Kidney tubule cell (primary cell): ENCODE data around the gene RFPL1.

Source experiments
- DNase-seq: peaks from one replicate; pipeline ENCODE4 v3.0.0-alpha.2; 2018; ENCODE audit warnings: low spot score

RFPL1 gene

DNA sequence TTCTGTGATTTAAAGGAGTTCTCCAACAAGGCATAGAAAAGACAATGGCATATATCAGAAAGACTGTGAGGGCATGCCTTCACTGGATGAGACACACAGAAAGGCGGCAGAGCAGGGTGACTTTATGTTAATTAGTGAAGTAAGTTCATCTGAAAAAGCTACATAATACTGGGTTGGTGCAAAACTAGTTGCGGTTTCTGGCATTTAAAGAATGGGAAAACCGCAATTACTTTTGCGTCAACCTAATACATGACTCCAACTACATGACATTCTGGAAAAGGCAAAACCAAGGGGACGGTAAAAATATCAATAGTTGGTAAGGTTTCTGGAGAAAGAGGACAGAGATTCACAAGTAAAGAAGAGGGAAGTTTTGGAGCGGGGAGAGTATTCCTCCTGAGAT, 5.1 kb downstream of the RFPL1 start:
- DNase-seq = peak; percentile 25

DNA sequence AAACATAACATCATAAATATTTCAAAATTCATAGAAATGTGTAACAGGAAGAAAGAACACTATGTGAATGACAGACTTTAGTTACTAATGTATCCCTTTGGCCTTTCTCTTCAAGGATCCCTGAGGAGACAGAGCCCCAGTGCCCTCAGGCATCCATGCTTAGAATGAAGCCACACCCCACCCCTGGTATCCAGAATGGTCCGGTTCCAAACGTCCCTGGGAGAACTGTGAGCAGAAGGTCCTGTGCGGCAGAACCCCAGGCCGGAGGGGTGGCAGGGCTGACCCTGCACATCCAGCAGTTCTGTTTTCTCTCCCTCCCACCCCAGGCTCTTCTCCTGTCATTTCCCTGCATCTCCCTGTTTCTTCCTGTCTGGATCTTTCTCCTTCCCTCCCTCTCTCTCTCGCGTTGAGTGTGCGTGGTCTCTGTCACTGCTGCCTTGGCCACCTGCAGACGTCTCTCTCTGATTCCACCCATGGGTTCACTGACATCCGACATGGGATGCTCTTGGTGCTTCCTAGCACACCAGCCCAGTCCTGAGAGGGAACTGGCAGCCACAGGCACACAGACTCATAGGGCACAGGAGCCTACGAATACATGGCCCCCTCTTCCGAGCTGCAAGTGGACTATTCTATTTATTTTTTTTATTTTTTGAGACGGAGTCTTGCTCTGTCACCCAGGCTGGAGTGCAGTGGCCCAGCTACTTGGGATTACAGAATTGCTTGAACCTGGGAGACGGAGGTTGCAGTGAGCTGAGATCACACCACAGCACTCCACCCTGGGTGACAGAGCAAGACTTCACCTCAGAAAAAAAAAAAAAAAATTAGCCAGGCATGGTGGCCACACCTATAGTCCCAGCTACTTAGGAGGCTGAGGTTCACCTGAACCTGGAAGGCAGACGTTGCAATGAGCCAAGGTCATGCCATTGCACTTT, 5.7 kb downstream of the RFPL1 start:
- no peak for DNase-seq

DNA sequence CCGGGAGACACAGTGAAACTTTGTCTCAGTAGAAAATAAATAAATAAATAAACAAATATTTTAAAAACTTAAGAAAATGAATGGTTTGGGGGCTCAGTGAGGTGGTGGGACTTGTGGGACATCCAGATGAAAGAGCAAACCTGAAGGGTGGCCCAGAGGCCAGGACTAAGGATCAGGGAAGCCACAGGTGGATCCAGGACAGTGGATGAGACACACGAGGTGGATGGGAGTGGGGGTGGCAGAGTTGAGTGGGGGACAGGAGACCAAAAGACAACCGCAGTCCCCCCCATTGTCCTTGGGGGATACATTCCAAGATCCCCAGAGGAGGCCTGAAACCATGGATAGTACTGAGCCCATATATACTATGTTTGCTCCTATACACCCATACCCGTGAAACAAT, 7.1 kb downstream of the RFPL1 start:
- DNase-seq = no peak

DNA sequence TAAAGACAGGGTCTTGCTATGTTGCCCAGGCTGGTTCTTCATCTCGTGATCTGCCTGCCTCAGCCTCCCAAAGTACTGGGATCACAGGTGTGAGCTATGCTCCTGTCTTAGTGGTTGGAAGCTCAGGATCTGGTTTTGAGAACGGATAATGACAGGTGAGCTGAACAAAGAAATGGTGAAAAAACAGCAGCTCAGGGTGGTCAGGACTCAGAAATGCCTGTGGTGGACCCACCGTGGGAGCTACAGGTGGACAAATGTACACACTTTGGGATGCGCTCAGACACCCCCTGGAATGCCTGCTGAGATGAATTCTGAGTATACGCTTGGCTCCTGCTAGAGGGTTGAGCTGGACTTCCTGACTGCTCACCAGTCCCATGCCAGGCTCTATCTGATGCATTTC, 9.5 kb downstream of the RFPL1 start:
- DNase-seq = no peak

DNA sequence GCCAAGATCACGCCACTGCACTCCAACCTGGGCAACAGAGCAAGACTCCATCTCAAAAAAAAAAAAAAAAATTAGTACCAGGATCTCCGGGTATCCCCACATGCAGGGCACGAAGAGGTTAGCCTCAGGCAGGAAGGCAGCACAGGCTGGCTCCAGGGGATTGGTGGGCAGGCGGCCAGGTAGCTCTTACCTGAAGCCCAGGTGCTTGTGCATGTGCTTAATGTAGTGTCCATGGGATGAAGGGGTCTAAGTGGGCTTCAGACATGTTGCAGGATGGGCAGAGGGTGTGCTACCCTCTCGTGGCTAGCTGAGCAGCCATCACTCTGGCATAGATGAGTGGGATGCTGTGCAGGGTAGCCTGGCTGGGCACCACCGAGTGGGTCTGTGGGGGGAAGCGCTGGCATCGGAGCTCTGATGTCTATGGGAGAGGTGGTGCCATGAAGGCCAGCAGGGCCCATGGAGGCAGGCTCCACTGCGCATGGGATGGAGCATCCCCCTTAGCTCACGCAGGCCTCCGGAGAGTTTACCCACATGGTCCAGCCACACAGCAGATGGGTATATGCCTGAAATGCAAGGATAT, 11.0 kb downstream of the RFPL1 start:
- no peak for DNase-seq

DNA sequence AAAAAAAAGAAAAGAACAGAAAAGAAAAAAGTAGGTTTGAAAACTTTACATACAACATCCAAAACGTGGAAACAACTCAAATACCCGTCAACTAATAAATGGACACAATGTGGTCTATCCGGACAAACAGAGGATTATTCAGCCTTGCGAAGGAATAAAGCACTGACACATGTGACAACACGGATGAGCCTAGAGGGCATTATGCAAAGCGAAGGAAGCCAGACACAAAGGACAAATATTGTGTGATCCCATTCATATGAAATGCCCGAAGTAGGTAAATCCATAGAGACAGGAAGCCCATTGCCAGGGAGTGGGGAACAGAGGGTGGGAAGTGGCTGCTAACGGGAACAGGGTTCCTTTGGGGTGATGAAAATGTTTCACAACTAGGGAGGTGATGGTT, 11.8 kb downstream of the RFPL1 start:
- DNase-seq = no peak

DNA sequence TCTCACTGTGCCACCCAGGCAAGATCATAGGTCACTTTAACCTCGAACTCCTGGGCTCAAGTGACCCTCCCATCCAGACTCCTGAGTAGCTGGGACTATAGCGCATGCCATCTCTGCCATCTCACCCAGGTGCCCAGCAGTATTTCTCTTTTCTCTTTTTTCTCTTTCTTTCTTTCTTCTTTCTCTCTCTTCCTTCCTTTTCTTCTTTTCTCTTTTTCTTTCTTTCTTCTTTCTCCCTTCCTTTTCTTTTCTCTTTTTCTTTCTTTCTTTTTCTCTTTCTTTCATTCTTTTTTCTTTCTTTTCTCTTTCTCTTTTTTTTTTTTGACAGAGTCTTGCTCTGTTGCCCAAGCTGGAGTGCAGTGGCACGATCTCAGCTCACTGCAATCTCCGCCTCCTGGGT, 13.5 kb downstream of the RFPL1 start:
- DNase-seq = no peak

DNA sequence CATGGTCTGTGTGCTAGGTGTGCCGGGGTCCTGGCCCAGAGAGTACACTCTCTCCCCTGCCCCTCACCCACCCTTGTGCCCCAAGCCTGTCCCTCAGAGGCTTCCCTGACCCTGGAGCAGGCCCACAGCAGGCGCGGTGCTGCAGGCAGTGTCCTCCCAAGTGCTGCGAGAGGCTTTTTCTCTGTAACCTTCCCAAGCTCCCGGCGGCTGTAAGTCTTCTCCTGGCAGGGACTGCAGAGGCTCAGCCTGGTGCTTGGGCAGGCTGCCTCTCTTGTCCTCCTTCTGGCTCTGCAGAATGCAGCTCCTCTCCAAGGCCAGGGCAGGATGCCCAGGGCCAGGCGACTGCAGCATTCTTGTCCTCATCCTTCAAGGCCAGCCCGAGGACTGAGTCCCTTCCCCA, 15.9 kb downstream of the RFPL1 start:
- no peak for DNase-seq

DNA sequence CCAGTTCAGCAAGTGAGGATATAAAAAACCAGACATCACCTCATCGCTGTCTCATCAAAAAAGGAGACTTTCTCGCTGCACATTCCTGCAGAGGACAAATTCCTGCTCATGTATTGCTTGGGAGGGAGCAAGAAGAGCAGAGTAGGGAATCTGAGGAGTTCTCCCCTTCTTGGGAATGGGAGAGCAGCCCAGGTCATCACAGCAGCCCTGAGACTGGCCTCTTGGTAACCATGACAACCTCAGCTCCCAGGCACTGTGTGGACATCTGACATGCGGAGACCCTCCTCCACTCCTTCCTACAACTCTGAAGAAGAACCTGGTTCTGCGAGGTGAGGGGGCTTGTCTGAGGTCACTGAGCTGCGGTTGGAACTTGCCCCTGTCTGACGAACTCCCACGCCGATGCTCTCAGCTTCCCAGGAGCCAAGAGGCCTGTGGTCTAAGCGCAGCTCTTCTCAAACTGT, 17.9 kb downstream of the RFPL1 start:
- DNase-seq = peak; percentile 59

DNA sequence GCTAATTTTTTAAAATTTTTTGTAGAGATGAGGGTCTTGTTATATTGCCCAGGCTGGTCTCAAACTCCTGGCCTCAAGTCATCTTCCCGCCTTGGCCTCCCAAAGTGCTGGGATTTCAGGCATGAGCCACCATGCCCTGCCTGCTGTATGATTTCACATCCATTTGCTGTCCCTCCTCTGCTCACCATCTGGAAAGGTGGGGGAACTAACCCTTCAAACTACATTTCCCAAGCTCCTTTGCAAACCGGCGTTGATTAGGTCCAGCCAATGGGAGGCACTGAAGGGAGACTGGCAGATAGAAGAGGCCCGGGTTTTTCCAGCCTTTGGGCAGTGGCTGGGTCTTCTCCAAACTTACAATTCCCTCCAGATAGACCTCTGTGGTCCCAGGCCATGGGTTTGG, 19.3 kb downstream of the RFPL1 start:
- DNase-seq = peak; percentile 27

DNA sequence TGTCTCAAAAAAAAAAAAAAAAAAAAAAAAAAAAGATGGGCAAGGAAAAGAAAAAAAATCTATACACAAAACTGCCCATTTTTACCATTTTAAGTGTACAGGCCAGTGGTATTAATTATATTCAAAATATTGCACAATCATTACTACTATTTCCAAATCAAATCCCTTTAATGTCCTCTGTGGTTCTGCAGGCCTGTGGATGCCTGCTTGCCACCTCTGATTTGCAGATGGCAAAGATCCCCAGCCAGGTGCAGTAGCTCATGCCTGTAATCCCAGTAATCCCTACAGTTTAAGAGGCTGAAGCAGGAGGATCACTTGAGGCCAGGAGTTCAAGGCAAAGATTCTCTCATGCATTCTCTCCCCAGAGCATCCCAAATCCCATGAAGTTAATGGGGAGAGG, 20.2 kb downstream of the RFPL1 start:
- no peak for DNase-seq

DNA sequence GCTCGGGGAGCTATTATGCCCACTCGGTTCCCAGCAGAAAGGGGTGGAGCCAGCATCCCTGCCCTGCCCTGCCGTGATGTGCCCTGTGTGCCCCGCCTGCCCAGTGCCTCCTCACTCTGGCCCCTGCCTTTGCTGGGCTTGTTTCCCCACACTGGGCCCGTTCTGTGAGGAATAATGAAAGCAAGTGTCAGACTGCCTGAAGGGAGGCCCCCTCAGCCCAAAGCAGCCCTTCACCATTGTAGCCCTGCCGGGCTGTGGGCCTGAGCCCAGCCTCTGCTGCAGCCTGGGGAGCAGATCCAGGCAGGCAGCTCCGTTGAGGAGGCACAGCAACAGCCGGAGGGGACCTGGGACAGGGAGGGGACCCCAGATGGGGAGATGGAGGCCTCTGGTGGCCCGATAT, 21.4 kb downstream of the RFPL1 start:
- no peak for DNase-seq

DNA sequence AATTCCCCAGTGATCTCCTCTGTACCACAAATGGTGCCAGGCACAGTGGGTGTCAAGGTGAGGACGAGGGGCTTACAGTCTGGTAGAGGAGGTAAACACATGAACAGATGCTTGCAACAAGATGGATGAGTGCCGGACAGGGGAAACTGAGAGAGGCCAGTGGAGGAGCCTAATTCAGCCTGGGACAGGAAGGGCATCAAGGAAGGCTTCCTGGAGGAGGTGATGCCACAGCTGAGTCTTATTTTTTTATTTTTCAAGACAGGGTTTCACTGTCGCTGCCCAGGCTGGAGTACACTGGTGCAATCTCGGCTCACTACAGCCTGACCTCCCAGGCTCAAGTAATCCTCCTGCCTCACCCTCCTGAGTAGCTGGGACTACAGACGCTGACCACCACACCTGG, 22.9 kb downstream of the RFPL1 start:
- DNase-seq = no peak

DNA sequence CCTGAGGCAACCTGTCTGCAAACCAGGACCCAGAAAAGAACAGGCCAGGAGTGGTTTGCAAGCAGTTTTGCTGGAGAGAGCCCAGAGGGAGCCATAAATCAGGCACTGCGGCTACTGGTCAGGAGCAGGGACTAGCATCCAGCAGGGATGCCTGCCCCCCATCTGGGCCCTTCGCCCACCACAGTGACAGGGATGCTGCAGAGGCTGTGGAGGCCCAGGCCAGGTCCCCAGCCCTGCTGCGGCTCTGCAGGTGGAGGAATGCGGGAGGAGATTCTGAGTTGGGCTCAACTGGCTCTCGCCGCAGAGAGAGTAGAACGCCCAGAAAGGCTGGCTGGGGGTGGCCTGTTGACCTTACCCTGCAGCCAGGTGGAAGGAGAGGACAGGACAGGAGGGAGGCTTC, 25.2 kb downstream of the RFPL1 start:
- DNase-seq = no peak

DNA sequence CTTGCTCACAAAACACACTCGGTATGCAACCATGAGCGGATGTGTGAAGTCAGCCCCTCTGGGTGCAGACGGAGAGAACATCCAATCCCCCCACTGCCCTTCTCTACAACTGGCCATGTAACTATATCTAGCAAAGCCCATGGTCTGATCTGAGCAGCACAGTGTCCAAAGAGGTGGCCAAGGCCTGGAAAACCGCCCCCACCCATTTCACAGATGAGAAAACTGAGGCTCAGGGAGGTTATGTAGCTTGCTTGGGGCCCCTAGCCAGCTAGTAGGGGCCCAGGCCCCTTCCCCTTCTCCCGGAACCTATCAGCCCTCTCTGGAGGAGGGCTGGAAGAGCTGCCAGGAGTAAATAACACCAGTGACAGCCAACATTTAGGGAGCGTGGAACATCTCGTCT, 26.2 kb downstream of the RFPL1 start:
- no peak for DNase-seq

DNA sequence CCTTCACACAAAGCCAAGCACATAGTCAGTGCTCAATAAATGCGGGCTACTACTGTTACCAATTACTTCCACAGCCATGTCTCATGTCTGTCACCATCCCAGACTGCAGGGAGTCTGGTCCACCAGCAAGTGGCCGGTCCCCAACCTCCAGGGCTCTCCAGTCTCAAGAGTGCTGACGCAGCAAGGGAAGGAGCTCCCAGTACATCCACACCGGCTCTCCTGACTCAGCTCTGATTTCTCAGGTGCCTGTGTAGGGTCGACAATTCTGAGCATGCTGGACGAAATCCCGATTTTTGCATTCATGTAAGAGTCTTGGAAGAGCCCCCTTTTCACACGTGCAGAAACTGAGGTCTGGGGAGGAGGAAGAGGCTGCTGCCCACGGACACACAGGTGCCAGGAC, 31.4 kb downstream of the RFPL1 start:
- peak; percentile 10 for DNase-seq

DNA sequence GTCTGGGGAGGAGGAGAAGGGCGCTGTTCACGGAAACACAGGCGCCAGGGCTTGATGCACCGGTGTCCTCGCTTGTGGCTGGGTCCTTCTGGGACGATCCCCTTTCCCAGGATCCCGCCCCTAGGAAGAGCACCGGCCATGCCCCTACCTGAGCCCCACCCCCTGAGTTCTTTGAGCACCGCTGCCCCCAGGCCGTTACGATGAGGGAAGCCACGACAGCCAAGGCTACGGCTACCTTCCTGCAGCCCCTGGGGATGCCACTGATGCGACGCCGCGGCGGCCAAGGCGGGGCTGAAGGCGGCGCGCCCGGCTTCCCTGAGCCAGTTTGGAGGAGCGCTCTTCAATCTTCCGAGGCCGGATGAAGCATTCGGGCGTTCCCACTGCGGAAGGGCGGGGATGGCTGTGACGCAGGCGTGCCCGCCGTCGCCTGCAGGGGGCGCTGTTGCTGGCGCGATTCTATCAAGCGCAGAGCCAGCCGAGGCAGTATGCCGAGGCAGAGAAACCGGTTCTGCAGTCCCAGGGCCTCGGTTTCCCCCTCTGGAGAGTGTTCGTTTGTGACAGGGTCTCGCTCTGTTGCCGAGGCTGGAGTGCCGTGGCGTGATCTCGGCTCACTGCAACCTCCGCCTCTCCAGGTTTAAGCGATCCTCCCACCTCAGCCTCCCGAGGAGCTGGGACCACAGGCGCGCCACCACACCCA, 31.9 kb downstream of the RFPL1 start:
- peak; percentile 71 for DNase-seq

DNA sequence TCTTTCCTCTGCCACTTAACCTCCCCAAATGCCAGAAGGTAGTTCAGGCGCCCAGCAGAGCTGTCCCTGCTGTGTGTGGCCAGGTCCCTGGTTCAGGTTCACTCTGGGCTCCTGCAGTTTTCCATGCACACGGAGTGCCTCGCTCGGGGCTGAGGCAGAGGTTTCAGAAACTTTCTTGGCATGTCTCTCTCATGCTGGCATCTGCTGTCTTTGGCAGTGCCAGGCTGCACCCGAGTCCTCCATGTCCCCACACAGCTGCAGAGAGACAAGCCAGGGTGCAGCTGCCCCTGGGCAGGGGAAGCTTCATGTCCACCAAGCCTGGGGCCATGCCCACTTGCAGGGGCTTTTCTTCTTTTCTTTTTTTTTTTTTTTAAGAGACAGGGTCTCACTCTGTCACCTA, 34.6 kb downstream of the RFPL1 start:
- DNase-seq = no peak

DNA sequence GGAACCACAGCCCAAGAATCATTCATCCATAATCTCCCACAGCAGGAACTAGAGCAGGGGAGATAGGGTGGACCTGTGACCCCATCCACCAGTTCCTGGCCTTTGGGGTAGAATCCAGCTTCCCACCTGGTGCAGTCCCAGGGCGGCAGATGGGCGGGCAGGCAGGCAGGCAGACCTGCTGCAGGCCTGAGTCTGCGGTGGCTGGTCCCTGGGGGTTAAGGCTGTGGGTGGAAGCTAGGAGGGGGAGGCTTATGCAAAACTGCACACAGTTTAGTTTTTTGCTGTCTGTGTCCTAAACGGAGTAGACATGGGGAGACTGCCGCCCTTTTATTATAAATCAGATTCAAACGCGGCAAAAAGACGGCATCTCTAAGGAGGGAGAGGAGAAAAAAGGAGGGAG, 37.2 kb downstream of the RFPL1 start:
- no peak for DNase-seq

DNA sequence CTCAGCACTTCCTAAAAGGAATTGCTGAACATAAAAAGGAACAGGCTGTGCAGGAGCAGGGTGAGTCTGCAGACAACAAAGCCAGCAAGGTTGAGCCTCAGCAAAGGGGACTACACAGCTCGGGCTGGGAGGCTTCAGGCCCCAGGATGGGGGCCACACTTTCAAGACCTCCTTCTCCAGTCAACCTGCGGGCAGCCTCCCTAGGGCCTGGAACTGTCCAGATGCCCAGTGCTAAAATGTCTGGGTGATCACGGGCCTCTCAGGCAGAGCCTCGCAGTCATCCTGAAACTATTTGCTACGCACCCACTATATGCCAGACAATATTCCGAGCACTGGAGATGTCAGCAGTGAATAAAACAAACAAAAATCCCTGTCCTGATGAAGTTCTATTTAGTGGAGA, 37.7 kb downstream of the RFPL1 start:
- DNase-seq = no peak

DNA sequence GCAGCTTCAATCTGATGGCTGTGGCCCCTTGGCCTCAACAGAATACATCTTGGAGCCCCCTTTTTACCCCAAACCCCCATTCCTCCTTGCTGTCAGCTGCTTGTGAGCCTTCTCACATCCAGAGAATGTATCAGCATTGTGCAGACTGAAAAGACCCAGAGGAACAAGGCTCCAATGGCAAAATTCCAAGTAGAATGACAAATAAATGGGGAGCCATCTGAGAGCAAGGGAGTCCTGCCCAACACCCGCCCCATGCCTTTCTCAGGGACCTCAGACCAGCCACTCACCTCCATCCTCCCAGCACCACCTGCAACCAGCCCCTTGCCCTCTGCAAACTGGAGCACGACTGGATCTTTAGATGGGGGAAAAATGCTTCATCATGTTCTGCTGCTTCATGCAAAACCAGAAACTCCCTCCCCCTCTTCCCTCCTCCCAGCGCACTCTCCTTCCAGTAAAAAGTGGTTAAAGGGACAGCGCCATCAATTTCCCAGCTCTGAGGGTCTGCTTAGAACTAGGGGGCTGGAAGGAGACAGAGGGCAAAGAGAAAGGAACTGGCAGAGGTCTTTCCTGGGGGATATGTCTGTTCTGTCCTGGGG, 39.4 kb downstream of the RFPL1 start:
- DNase-seq = no peak
